ENCODE results near the gene FBN3. TPM values are rescaled to one million over a fixed set of nuclear protein-coding genes. Genes with fewer than 3 reads are reported as not detected.
A peak's percentile ranks its signal among the peaks of the same experiment; 100 is the strongest.
"Not testable (repeated sequence)": the region's sequence is repeated elsewhere in the genome, so short reads cannot be mapped to it uniquely, and the experiment has no call there.

Gene FBN3
- total RNA-seq, 3 donors from 2014 or later = 0.35 TPM; not detected in 2

DNA sequence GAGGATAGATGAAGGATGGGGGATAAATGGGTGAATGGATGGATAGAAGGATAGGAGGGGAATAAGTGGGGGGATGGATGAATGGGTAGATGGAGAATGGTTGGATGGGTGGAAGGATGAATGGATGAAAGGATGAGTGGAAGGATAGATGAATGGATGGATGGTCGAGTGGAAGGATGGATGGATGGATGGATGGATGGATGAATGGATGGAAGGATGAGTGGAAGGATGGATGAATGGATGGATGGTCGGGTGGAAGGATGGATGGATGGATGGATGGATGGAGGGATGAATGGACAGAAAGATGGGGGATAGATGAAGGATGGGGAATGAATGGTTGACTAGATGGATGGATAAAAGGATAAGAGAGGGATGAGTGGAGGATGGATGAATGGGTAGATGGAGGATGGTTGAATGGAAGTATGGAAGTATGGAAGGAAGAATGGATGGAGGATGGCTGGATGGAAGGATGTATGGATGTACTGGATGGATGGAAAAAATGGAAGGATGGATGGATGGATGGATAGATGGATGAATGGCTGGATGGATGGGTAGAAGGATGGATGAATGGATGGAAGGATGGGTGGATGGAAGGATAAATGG lies 42.0 kb downstream of the FBN3 start:
- no peaks in the 10 kb centered on the region for H3K9me3 ChIP-seq
- intact Hi-C loops (cut with DNase I, micrococcal nuclease) = no loop called here
- no peaks in the 10 kb centered on the region for H3K4me1 ChIP-seq (ENCODE audit: low read depth)
- DNase-seq (no peak), ATAC-seq (no peak)
- no peak overlapping the region for H3K4me3 ChIP-seq
- TF ChIP-seq, protein P1, sequence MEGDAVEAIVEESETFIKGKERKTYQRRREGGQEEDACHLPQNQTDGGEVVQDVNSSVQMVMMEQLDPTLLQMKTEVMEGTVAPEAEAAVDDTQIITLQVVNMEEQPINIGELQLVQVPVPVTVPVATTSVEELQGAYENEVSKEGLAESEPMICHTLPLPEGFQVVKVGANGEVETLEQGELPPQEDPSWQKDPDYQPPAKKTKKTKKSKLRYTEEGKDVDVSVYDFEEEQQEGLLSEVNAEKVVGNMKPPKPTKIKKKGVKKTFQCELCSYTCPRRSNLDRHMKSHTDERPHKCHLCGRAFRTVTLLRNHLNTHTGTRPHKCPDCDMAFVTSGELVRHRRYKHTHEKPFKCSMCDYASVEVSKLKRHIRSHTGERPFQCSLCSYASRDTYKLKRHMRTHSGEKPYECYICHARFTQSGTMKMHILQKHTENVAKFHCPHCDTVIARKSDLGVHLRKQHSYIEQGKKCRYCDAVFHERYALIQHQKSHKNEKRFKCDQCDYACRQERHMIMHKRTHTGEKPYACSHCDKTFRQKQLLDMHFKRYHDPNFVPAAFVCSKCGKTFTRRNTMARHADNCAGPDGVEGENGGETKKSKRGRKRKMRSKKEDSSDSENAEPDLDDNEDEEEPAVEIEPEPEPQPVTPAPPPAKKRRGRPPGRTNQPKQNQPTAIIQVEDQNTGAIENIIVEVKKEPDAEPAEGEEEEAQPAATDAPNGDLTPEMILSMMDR (IDR thresholded peaks at IDR 0.05) = no peak
- H3K36me3 ChIP-seq (ENCODE audit: low read depth) = no peaks in the 10 kb centered on the region

DNA sequence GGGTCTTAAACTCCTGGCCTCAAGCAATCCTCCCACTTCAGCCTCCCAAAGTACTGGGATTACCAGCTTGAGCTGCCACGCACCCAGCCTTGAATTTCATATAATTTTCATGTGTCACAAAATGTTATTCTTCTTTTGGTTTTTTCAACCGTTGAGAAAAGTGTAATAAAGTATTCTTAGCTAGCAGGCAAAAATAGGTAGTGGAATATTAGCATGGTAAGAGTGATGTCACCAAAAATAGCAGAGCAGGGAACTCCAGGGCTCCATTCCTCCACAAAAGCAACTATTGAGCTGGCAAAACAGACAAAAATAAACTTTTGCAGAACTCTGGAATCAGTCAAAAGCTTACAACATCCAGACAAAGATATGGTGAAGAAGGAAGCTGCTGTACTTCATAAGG lies 43.9 kb downstream of the FBN3 start:
- TF ChIP-seq, protein P1 (IDR thresholded peaks at IDR 0.05) = no peak
- peak in 1 of 3 donors; percentile 1 for DNase-seq
- intact Hi-C loops (cut with DNase I, micrococcal nuclease) = no loop called here
- H3K9me3 ChIP-seq = no peaks in the 10 kb centered on the region
- no peak for ATAC-seq
- no peak overlapping the region for H3K4me3 ChIP-seq
- H3K4me1 ChIP-seq (ENCODE audit: low read depth) = no peaks in the 10 kb centered on the region
- no peaks in the 10 kb centered on the region for H3K36me3 ChIP-seq (ENCODE audit: low read depth)

DNA sequence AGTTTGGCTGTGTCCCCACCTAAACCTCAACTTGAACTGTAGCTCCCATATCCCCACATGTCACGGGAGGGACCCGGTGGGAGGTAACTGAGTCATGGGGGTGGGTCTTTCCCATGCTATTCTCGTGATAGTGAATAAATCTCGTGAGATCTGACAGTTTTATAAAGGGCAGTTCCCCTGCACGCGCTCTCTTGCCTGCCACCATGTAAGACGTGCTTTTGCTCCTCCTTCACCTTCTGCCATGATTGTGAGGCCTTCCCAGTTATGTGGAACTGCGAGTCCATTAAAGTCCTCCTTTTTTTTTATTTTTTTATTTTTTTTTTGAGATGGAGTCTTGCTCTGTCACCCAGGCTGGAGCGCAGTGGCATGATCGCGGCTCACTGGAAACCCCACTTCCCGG lies 47.5 kb downstream of the FBN3 start:
- H3K36me3 ChIP-seq (ENCODE audit: low read depth); DNase-seq; H3K9me3 ChIP-seq; H3K4me3 ChIP-seq; H3K4me1 ChIP-seq (ENCODE audit: low read depth); intact Hi-C loops (cut with DNase I, micrococcal nuclease); ATAC-seq: not testable (repeated sequence)

GRCh38 chr19:8101311-8101710 lies 48.1 kb downstream of the FBN3 start:
- H3K4me1 ChIP-seq (ENCODE audit: low read depth) = no peaks in the 10 kb centered on the region
- intact Hi-C loops (cut with DNase I, micrococcal nuclease) = no loop called here
- H3K36me3 ChIP-seq (ENCODE audit: low read depth) = no peaks in the 10 kb centered on the region
- TF ChIP-seq, protein P1 (IDR thresholded peaks at IDR 0.05) = no peak
- H3K9me3 ChIP-seq = peaks cover 6% of the 10 kb centered on the region
- H3K4me3 ChIP-seq = no peak overlapping the region
- DNase-seq (no peak), ATAC-seq (no peak)

DNA sequence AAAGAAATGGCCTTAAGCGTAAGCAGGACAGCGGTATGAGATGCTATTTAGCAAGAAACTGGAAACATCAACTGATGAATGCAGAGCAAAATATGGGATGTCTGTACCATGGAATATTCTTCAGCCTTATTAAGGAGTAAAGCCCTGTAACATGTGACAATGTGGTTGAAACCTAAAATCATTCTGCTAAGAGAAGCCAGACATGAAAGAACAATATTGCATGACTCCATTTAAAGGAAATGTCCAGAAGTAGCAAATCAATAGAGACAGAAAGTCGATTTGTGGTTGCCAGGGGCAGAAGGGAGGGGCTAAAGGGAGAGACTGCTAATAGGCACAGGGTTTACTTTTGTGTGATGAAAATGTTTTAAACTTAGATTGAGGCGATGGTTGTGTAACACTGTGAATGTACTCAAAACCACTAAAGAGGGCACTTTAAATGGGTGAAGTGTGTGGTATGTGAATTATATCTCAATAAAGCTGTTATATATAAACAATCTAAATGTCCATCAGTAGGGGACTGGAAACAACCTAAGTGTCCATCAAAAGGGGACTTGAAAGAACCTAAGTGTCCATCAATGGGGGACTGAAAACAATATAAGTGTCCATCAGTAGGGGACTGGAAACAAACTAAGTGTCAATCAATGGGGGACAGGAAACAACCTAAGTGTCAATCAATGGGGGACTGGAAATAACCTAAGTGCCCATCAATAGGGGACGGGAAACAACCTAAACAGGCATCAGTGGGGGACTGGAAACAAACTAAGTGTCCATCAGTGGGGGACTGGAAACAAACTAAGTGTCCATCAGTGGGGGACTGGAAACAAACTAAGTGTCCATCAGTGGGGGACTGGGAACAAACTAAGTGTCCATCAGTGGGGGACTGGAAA lies 51.5 kb downstream of the FBN3 start:
- Histone ChIP-seq H3K36me3 (ENCODE audit: low read depth) (no peaks in the 10 kb centered on the region), H3K4me1 (ENCODE audit: low read depth) (no peaks in the 10 kb centered on the region), H3K4me3 (no peak overlapping the region), H3K9me3 (peaks cover 31% of the 10 kb centered on the region)
- TF ChIP-seq, protein P1 (IDR thresholded peaks at IDR 0.05) = no peak
- intact Hi-C loops (cut with DNase I, micrococcal nuclease) = no loop called here
- ATAC-seq (no peak), DNase-seq (no peak)

DNA sequence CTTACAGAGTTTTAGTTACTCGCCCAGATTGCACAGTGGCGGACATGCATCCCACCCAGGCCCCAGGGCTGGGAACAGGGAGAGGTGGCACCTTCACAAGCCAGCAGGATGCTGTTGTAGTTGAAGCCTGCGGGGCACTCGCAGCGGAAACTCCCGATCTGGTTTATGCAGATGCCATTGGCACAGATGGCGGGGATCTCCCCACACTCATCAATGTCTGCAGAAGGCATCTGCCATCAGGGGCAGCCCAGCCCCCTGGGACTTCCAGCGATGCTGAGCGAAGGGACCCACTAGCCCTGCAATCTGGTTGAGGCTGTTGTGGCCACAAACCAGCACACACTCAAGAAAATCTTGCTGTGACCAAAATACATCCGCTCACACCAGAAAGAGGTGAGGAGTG lies 52.2 kb downstream of the FBN3 start:
- no peak for DNase-seq
- H3K36me3 ChIP-seq (ENCODE audit: low read depth) = no peaks in the 10 kb centered on the region
- H3K4me3 ChIP-seq = no peak overlapping the region
- intact Hi-C loops (cut with DNase I, micrococcal nuclease) = no loop called here
- TF ChIP-seq, protein P1 (IDR thresholded peaks at IDR 0.05) = no peak
- no peak for ATAC-seq
- H3K4me1 ChIP-seq (ENCODE audit: low read depth) = no peaks in the 10 kb centered on the region
- peaks cover 31% of the 10 kb centered on the region for H3K9me3 ChIP-seq
